Stimulated activated CD4-positive, alpha-beta T cell treated with anti-CD3 and anti-CD28 coated beads, Interleukin-12 subunit alpha, Interleukin-12 subunit beta, amount 100 ng/mL, for 4 hours (primary cell): ENCODE results near the gene MRPL36.
"Not testable (repeated sequence)": the region's sequence is repeated elsewhere in the genome, so short reads cannot be mapped to it uniquely, and the experiment has no call there.

Experiments
- DNase-seq: peaks from one replicate; pipeline ENCODE4 v3.0.0-alpha.2; 2020

The MRPL36 gene

GRCh38 chr5:1831677-1832313 is 32.2 kb upstream of the MRPL36 start:
- no peak for DNase-seq

- no peak for DNase-seq
Observed at GRCh38 chr5:1831257-1831656, 31.6 kb upstream of the MRPL36 start.

GRCh38 chr5:1830571-1831228 is 31.1 kb upstream of the MRPL36 start:
- no peak for DNase-seq

DNA sequence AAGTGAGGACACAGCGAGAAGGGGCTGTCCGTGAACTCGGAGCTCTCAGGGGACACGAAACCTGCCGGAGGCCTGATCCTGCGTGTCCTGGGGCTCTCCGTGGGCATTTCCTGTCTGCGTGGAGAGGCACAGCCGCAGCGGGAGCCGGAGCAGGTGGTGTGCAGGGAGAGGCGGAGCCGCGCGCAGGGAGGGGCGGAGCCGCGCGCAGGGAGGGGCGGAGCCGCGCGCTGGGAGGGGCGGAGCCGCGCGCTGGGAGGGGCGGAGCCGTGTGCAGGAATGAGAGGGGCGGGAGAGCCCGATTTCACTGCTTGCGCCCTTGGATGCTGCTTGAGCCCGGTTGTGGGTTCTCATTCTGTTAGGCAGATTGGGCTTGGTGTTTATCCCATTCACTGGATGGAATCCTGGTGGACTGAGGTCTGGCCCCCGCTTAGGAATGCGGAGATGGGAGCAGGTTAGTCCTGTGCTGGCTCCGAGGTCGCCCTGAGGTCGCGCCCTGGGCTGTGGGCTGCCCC is 28.3 kb upstream of the MRPL36 start:
- no peak for DNase-seq

DNA sequence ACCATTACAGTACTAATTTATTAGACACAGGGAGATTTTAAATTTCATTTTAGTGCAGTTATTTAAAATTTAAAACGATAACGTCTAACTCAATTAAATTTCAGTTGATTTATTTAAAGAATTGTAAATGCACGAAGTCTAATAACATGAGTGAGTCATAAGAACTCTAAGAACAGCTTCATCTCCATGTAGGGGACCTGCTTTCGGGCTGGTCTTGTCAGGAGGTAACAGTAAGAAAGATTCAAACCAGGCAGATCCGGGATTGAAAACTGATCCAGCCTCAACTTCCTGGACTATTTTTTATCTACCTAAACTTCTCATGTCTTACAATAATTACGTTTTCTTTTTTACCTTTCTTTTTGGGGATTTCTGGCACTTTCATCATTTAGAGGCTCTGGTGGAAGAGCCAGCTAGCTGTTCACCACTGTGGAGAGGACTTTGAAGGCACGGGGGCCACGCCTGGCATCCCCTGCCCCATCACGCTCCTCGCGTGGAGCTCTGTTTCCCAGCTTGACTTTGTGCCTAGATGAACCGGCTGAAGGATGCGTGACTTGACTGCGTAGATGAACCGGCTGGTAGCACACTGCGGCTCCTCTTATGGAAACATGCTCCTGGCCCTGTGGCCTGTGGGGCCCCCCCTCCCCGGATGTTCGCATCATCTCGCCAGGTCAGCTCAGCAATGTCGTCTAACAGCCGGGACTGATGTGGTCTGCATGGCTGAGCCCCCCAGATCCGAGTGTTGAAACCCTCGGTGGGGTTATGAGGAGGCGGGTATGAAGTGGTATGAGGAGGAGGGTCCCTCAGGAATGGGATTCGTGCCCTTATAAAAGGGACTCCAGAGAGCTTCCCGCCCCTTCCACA is 27.6 kb upstream of the MRPL36 start:
- no peak for DNase-seq

- DNase-seq, result no peak
Observed at GRCh38 chr5:1826235-1826980, 26.8 kb upstream of the MRPL36 start.

- DNase-seq, result no peak
Observed at GRCh38 chr5:1824903-1825841, 25.5 kb upstream of the MRPL36 start.

- DNase-seq, result no peak
Observed at GRCh38 chr5:1824109-1824821, 24.6 kb upstream of the MRPL36 start.

- no peak for DNase-seq
Observed at GRCh38 chr5:1823381-1824034, 23.9 kb upstream of the MRPL36 start.

- no peak for DNase-seq
Observed at GRCh38 chr5:1821862-1822261, 22.2 kb upstream of the MRPL36 start.

DNA sequence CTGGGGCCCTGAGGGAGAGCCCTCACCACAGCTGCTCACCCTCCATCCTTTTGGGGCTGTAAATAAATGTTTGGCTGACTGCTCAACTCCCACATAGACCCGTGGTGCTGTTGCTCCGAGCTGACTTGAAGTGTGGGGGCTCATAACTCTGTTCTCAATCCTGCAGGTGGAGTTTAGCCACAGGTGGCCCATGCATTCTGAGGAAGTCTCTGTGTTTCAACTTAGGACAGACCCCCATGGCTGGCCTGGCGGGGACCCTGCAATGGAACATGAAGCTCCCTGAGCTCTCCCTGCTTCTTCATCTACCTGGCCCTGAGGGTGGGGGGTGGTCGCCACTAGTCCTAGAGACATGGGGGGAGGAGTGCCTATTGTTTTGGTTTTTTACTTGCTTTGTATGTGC is 21.3 kb upstream of the MRPL36 start:
- no peak for DNase-seq

GRCh38 chr5:1820381-1820780 is 20.7 kb upstream of the MRPL36 start:
- no peak for DNase-seq

DNA sequence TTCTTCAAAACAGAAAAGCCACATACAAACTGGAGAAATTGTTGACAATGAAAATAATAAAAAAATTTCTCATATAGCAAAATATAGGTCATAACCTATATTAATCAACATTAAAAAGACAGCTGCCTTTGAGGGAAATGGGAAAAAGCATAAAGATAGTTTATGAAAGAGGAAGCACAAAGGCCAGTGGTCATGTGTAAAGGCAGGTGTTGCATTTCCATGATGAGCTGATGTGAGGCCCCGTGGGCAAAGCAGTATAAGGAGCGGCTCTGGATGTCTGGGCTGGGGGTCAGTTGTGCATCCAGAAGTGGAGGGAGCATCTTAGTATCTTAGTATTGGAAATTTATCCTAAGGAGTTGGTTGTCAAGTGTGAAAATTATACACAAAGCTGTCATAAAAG is 19.8 kb upstream of the MRPL36 start:
- DNase-seq, result no peak

DNA sequence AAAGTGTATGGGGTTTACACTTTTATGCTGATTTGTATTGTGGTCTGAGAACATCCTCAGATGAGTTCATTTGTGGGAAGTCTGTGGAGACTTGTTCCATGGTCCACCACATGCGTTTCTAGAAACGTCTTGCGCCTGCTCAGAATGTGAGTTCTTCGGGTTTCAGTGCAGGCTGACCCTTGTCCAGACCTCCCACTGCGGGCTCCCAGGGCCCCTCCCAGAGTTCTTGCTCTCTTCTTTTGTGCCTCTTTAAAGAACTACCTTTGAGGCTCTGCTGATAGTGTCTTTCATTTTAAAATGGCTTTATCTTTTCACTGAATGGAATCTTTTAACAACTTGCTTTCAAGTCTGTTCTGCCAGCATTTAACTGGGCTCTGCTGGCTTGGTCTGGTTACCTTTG is 19.1 kb upstream of the MRPL36 start:
- no peak for DNase-seq

- no peak for DNase-seq
Observed at GRCh38 chr5:1817261-1818043, 17.8 kb upstream of the MRPL36 start.

DNA sequence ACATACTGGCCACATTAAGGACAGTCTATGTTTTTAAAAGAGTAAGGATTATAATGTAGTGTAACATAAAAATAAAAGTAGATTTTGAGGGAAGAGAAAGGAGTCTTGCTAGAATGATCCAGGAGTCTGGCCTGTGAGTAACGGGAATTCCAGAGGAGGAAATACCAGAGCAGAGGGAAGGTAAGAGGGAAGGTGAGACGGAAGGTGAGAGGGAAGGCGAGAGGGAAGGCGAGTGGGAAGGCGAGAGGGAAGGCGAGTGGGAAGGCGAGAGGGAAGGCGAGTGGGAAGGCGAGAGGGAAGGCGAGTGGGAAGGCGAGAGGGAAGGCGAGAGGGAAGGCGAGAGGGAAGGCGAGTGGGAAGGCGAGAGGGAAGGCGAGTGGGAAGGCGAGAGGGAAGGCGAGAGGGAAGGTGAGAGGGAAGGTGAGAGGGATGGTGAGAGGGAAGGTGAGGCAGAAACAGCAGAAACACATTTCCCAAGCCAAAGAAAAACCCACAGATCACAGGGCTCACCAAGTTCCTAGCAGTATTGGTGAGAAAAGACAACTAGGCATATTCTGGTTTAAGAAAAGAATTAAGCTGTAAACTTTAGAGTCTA is 17.0 kb upstream of the MRPL36 start:
- DNase-seq, result not testable (repeated sequence)

GRCh38 chr5:1815881-1816292 is 16.2 kb upstream of the MRPL36 start:
- no peak for DNase-seq

DNA sequence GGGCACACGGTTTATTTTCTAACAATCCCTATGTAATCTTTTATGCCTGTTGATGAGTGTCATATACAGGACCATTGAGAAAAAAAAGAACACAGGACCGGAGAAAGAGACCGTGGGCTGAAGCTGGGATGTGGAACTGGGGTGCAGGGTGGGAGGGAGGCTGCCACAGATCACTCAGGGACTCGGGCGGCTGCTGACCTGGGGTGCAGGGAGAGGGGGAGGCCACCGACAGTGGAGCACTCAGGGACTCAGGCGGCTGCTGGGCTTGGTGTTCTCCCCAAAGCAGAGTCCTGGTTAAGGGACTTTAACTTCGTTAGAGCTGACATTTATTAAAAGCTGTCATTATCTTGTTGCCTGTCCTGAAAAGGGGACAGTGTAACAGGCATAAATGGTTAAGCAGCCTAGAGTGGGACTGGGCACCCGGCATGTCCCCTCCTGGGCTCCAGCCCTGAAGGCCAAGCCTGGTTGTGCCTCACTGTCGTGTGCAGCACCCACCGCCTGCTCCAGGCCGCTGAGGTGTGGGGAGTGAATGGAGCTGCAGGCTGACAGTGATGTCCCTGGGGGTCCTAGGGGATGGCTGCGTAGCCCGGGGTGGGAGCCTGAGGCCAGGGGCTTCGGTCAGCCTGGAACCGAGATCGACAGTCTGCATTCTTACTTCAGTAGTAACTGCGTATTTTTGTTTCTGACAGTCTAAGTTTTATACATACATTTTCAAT is 15.6 kb upstream of the MRPL36 start:
- no peak for DNase-seq
